ENCODE measurements around the gene NAALADL2.
A peak's percentile ranks its signal among the peaks of the same experiment; 100 is the strongest.
"Not testable (repeated sequence)": the region's sequence is repeated elsewhere in the genome, so short reads cannot be mapped to it uniquely, and the experiment has no call there.

NAALADL2 gene

DNA sequence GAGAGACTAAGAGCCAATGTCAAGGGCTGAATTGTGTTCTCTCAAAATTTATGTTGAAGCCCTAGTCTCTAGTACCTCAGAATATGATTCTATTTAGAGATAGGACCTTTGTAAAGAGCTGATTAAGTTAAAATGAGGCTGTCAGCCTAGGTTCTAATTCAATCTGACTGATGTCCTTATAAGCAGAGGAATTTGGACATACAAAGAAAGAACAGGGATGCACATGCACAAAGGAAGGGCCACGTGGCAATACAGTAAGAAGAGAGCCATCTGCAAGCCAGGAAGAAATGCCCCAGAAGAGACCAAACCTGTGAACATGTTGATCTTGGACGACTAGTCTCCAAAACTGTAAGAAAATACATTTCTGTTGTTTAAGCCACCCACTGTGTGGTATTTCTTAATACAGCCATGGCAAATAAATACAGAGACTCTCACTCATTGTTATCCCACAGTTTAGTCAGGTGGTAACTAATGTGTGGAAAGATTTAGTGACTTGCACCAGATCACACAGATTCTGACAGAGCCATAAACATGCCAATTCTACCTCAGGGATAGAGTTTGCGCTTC is 652.2 kb downstream of the NAALADL2 start:
- no peak for DNase-seq

- DNase-seq: no peak
These were observed 653.6 kb downstream of the NAALADL2 start for GRCh38 chr3:175512700-175513099.

- no peak for DNase-seq
These were observed 659.3 kb downstream of the NAALADL2 start for GRCh38 chr3:175518459-175518858.

DNA sequence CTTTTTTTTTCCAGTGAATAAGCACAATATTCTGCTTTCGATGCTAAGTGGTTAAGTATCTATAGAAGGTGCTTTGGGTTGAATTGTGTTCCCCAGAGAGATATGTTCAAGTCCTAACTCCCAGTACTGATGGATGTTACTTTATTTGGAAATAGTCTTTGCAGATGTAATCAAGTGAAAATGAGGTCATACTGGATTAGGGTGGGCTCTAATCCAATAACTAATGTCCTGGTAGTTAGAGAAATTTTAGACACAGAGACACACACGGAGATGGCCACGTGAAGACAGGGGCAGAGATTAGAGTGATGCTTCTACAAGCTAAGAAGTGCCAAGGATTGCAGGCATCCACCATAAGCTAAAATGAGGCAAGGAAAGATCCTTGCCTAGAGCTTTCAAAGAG is 662.3 kb downstream of the NAALADL2 start:
- no peak for DNase-seq

DNA sequence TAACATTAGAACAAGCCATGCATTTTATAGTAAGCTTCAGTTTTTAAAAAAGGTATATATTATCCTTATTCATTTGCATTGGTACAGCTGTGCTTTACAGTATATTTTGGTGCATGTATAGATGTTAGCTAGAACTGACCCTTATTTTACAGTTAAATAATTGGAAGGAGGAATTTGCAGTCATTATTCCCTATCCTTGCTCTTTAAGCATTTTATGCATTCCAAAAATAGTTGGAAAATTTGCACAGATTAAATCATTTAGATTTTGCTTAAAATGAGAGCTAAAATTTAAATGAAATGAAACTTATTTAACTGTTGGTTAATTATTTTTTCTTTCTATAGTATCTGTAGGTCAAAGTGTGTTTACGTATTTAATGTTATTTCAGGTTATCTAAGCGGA is 667.1 kb downstream of the NAALADL2 start:
- peak; percentile 5 for DNase-seq

DNA sequence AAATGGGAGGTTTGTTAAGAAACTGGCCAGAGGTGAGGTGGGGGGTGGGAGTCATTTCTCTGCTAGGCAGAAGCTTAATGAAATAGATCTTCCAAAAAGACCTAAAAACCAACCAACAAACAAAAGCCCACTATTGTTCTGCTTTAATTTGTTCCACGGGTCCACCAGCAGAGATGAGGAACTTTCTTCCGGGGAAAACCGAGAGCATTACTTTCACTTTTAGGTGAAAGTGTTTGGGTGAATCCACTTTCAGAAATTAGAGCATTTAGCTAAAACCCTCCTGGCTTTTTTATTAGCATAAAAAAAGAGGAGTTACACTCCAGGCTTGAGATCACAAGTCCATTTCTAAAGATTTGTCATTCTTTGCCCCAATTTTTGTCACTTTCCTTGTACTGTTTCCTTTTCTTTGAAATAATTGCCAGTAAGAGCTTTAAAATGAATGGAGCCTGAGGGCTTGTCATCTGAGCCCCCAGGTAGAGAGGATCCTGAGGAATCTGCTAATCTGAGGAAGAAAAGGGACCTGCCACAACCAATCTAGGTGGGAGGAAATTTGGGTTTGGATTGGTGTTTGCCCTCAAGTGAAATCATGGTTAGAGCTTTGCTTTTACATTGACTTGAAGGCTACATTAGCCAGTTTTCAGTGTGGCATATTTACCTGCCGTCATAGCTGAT is 667.6 kb downstream of the NAALADL2 start:
- DNase-seq: peak; percentile 1

DNA sequence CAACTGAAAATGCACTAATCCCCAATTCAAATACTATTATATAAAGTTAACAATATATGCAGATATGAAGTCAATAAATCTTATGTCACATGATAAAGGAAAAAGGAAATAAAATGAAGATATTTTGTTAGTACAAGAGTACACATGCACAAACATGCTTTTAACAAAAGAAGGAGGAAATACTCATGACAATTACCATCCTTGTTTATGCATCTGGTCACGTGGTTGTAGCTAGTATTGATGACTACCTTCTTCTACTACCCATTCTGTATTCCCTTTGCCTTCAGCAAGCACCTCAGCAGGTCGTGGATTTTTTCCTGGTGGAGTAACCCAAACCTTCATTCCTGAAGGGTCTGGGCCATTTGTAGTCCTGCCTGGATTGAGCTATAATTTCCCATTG is 669.6 kb downstream of the NAALADL2 start:
- DNase-seq: not testable (repeated sequence)

DNA sequence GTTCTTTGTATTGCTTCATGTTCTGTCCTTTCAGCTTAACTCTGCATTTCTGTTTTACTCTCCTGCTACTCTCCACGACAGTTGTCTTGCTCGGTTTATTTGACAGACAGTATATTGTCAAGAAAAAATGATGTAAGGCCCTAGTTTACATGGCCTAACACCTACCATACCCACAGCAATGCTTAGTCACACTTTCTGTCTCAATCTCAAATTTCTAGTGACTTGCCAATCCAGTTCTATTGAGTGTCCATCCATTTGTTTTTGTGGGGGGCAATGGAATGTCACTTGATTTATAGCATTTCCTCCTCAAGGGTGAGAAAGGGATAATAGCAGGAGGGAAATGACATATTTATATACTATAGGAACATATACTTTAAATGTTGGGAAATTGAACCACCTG is 676.2 kb downstream of the NAALADL2 start:
- DNase-seq: no peak

DNA sequence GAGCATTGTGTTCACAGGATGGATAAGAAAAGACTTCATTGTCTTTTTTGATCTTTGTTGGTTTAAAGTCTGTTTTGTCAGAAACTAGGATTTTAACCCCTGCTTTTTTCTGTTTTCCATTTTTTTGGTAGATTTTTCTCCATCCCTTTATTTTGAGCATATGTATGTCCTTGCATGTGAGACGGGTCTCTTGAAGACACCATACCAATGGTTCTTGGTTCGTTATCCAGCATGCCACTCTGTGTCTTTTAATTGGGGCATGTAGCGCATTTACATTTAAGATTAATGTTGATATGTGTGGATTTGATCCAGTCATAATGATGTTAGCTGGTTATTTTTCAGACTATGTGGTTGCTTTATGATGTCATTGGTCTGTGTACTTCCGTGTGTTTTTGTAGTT is 687.0 kb downstream of the NAALADL2 start:
- DNase-seq: no peak

GRCh38 chr3:175552929-175553328 is 693.8 kb downstream of the NAALADL2 start:
- no peak for DNase-seq

DNA sequence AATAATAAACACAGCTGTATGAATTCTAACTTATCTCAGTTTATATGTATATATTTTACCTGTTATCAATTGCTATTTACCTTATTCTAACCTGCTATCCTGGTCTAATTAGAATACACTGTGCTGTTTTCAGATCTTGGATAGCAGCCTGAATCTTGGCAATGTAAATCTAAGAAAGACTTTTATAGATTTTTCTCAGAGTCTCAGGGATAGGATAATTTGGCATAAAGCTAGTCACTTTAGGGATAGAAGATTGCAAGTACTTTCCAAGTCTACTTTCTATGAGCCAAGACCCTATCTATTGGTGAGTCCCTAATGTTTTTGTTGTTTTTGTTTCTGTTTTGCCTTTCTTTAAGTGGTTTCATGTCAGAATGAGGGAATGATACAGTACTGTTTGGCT is 695.7 kb downstream of the NAALADL2 start:
- DNase-seq: no peak

- no peak for DNase-seq
These were observed 699.1 kb downstream of the NAALADL2 start for GRCh38 chr3:175558261-175558660.

DNA sequence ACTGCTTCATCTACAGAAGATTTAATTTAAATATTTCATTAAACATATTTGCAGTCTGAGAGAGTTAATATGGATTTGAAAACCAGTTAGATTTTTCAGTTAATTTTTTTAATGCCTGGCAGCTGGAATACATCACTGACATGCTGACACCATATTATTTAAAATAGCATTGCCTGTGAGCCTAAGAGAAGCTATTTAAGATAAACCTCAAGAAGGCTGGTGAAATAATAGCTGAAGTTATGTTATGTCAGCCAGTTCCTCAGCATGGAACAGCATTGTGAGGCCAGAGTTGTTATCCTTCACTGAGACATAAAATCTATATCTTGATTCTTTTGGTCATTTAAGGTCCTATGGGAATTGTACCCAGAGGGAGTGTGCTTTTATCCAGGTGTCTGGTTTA is 705.2 kb downstream of the NAALADL2 start:
- peak; percentile 8 for DNase-seq

GRCh38 chr3:175571096-175571495 is 712.0 kb downstream of the NAALADL2 start:
- DNase-seq: no peak

DNA sequence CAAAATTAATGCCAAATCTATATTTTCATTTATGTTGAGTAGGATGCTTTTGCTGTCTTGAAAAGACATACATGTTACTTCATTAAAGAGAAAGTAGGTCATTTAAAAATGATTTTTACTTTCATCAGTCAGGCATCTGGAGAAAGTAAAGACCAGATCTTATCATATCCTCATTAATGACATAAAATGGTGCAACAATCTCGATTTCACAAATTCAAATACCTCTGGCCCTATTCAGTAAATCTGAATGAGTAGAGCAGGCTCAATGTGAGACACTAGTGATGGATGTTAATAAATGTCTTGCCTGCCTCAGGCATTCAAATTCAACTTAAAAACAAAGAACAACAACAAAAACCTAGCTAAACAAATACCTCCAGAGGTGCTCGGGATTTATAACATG is 714.1 kb downstream of the NAALADL2 start:
- no peak for DNase-seq

GRCh38 chr3:175580318-175580717 is 721.2 kb downstream of the NAALADL2 start:
- DNase-seq: no peak

DNA sequence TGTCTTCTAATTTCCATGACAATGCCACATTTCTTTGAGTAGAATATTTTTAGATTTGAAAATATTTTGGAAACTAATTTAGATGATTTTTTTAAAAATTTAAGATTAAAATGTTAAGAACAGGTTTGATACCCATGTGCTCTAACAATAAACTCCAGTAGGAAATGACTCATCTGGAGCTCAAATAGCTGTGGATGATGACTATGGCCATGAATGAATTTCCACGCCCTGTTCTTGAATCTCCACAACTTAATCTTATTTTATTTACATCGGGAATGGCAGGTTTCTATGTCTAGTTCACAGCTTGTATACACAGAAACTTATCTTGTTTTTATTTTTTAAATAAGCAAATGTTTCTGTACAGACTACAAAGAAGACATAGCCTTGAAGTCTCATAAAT is 726.8 kb downstream of the NAALADL2 start:
- DNase-seq: peak; percentile 39

GRCh38 chr3:175590745-175591144 is 731.6 kb downstream of the NAALADL2 start:
- DNase-seq: no peak

DNA sequence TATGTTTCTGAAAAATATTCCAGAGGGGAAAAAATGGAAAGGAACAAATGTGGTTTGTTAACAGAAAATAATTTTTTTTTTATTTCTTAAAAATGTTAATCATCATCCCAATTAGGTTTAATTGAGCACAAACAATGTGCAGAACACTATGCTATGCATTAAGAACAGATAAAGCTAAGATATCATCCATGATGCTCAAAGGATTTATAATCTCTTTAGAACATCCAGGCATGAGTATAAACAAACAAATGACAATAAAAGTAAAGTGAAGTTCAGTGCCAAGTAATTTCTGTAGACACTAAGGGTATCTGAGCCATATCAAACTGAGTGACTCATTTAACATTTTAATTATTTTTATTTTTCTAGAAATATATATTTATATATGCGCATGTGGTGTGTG is 732.2 kb downstream of the NAALADL2 start:
- DNase-seq: no peak

GRCh38 chr3:175593331-175593730 is 734.2 kb downstream of the NAALADL2 start:
- DNase-seq: peak; percentile 5

- DNase-seq: no peak
These were observed 739.6 kb downstream of the NAALADL2 start for GRCh38 chr3:175598740-175599139.

- DNase-seq: no peak
These were observed 742.4 kb downstream of the NAALADL2 start for GRCh38 chr3:175601521-175601920.

DNA sequence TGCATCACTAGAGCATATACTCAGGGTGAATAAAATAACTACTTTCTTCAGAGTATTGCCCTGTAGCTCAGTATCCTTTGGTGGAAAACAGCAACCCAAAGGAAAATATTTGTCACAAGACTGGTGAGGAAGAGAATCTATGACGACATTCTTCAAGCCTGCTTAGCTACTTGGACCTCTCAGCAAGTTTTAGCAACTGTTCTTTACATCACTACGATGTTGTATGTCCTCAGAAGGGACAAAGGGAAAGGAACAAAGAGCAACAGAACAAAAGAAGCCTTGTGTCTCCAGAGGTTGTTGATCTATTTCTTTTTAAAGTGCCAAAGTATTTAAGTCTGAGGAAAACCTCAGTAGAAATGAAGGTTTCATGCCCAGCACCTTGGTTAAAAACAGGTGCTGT is 746.7 kb downstream of the NAALADL2 start:
- DNase-seq: no peak

DNA sequence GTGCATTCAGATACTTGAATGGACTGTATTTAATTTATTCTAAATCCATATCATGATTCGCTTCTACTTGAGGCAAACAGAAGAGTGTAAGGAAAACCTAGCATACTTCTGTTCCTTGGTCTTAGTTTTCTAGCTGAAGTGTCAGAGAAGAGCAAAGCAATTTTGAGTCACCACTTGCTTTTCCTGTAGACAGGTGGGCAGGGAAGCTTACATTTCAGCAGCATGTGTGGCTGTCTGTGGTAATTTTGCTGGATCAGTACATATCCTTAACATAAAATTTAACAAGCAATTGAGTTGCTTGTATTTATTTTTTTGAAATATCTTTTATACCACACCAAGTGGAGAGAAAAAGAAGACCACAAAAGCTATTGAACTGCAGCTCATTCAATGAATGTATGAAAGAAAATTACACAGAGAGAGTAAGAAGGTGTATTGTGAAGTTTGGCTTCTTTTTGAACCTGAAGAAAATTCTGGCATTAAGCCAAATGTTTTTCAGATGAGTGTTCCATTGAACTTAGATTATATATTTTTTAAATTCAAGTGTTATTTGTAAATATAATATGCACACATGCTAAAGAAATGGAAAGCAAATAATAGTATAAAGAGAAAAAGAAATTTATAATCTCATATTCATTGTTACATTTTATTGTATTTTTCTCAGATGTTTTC is 747.6 kb downstream of the NAALADL2 start:
- no peak for DNase-seq

Measured in fibroblast of skin of scalp (primary cell).